HK-2 (cell line): Measurements from ENCODE around the gene AHCY.
"Not testable (repeated sequence)": the region's sequence is repeated elsewhere in the genome, so short reads cannot be mapped to it uniquely, and the experiment has no call there.

Source experiments
- DNase-seq: peaks from one replicate; pipeline ENCODE4 v3.0.0-alpha.2; 2018; ENCODE audit not compliant: unreplicated experiment

Gene AHCY

GRCh38 chr20:34322267-34323105, 19.3 kb upstream of the AHCY start:
- no peak for DNase-seq

- DNase-seq = no peak
These were observed 17.7 kb upstream of the AHCY start for GRCh38 chr20:34320861-34321260.

DNA sequence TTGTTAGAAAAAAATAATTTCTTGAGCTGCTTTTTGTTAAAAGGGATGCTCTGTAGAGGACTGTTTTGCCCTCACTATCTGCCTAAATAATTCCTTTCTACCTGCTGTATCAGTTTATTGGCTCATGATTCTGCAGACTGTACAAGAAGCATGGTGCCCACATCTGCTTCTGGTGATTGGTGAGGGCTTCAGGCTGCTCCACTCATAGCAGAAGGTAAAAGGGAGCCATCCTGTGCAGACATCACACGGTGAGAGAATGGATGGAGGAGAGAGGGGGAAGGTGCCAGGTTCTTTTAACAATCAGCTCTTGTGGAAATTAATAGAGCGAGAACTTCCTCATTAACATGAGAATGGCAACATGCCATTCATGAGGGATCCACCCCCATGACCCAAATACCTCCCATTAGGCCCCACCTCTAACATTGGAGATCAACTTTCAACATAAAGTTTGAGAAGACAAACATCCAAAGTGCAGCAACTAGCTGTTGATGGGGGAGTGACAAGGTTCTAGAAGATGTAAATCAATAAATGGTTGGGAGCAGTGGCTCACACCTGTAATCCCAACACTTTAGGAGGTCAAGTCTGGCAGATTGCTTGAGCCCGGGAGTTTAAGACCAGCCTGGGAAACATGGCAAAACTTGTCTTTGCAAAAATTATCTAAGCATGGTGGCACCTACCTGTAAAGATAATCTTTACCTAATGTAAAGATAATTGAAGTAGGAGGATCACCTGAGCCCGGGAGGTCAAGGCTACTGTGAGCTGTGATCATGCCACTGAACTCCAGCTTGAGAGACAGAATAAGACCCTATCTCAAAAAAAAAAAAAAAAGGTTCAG, 15.7 kb upstream of the AHCY start:
- no peak for DNase-seq

GRCh38 chr20:34316196-34316814, 13.2 kb upstream of the AHCY start:
- peak; percentile 61 for DNase-seq

DNA sequence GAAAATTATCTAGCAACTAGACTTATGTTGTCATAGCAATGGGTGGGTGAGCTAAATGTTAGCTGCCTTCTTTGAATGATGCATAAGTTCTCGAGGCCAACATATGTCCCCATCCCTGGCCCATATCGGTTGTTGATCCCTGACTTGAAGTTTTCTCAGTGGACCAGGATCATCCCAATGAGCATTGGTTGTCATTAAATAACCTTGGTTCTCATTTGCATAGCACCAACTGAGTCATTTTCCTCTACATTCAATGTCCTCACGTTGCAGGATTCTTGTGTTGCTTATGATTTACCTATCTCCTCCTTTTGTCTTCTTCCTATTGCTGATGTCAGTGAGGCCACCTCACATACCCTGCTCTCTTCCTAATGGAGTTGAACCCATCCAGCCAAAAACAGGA, 12.1 kb upstream of the AHCY start:
- DNase-seq = no peak

- peak; percentile 94 for DNase-seq
These were observed 9.5 kb upstream of the AHCY start for GRCh38 chr20:34312544-34313217.

- DNase-seq = no peak
These were observed 8.9 kb upstream of the AHCY start for GRCh38 chr20:34312024-34312460.

GRCh38 chr20:34311118-34312023, 8.2 kb upstream of the AHCY start:
- no peak for DNase-seq

GRCh38 chr20:34310481-34311117, 7.4 kb upstream of the AHCY start:
- no peak for DNase-seq

- DNase-seq = no peak
These were observed 6.5 kb upstream of the AHCY start for GRCh38 chr20:34309691-34310090.

GRCh38 chr20:34305333-34306230, 2.4 kb upstream of the AHCY start:
- DNase-seq = no peak

GRCh38 chr20:34302312-34302722, 838 bp downstream of the AHCY start:
- DNase-seq = no peak

DNA sequence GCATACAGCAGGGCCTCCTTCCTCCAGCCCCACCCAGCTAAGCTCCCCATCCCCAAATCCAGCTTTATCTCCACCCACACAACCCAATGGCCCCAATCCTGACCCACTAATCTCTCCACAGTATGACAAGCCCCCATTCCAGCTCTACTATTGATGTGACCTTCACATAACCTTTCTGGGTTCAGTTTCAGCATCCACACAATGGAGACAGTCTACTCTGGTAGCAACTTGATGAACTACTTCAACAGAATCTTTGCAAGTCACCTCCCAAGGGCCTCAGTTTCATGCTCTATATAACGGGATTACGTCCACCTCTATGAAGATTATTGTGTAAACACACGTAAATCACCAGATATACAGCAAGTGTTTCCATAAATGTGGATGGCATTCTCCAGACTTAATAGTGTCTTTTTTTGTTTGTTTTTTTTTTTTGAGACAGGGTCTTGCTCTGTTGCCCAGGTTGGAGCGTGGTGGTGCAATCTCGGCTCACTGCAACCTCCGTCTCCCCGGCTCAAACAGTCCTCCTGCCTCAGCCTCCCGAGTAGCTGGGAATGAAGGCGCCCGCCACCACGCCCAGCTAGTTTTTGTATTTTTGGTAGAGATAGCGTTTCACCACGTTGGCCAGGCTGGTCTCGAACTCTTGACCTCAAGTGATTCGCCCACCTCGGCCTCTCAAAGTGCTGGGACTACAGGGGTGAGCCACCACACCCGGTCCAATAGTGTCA, 1.4 kb downstream of the AHCY start:
- no peak for DNase-seq

- DNase-seq = no peak
These were observed 2.2 kb downstream of the AHCY start for GRCh38 chr20:34300809-34301586.

DNA sequence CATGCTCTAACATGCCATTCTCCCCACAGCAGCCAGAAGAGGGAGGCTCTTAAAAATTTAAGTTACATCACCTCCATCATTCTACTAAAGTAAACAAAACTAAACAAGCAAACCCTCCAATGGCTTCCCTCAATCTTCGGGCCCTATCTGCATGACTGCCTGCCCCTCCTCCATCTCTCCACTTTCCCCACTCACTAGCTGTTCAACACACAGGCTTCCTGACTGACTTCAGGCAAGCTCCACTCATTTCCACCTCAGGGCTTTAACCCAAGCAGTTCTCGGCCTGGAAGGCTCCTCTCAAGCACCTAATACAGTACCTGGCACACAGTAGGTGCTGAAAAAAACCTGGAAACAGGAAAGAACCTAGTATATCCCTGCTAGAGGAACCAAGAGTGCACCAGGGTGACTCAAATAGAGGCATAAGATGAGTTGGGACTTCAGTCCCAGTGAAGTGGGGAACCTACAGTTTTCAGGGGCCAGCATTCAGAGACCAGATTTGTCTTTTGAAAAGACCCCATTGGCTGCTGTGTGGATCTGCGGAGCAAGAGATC, 2.8 kb downstream of the AHCY start:
- DNase-seq = no peak

DNA sequence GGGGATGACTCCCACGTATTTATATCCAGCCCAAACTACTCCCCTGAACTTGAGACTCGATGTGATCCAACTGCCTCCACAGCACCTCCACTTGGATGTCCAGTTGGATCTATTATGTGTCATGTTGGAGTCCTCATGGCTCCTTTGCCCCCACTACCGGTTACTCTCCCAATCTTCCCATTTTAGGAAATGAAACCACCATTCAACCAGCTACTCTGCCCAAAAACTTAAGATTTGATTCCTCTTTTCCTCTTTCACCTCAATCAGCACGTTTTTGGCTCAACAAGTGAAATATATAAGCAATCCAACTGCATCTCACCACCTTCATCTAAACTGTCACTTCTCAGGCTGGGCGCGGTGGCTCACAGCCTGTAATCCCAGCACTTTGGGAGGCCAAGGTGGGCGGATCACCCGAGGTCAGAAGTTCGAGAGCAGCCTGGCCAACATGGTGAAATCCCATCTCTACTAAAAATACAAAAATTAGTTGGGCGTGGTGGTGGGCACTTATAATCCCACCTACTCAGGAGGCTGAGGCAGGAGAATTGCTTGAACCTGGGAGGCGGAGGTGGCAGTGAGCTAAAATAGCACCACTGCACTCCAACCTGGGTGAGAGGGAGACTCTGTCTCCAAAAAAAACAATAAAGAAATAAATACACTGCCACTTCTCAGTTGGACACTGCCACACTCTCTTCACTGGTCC, 3.4 kb downstream of the AHCY start:
- no peak for DNase-seq

GRCh38 chr20:34298294-34298784, 4.8 kb downstream of the AHCY start:
- not testable (repeated sequence) for DNase-seq
